ENCODE results near the gene THRA.

DNA sequence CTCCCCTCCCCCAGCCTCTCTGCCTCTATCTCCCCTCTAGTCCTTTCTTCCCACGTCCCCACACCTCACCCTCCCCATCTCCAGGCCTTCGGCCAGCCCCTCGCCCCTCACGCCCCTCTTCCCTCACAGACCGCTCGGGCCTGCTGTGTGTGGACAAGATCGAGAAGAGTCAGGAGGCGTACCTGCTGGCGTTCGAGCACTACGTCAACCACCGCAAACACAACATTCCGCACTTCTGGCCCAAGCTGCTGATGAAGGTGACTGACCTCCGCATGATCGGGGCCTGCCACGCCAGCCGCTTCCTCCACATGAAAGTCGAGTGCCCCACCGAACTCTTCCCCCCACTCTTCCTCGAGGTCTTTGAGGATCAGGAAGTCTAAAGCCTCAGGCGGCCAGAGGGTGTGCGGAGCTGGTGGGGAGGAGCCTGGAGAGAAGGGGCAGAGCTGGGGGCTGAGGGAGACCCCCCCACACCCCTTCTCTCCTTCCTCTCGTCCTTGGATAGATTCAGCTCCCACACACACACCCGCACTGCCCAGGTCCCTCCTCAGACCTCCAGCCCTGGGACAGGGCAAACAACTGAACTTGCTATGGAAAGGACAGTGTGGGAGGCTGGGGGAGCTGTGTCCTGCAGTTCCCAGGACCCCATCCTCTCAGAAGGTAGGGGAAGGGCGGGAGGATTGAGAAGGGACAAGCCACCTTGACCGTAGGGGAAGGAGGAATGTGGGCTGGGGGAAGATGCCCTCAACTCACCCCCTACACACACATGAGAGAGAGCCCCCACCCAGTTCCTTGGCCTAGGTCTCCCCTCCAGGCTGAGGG, 26.5 kb downstream of the THRA start:
- TF ChIP-seq, protein P1, sequence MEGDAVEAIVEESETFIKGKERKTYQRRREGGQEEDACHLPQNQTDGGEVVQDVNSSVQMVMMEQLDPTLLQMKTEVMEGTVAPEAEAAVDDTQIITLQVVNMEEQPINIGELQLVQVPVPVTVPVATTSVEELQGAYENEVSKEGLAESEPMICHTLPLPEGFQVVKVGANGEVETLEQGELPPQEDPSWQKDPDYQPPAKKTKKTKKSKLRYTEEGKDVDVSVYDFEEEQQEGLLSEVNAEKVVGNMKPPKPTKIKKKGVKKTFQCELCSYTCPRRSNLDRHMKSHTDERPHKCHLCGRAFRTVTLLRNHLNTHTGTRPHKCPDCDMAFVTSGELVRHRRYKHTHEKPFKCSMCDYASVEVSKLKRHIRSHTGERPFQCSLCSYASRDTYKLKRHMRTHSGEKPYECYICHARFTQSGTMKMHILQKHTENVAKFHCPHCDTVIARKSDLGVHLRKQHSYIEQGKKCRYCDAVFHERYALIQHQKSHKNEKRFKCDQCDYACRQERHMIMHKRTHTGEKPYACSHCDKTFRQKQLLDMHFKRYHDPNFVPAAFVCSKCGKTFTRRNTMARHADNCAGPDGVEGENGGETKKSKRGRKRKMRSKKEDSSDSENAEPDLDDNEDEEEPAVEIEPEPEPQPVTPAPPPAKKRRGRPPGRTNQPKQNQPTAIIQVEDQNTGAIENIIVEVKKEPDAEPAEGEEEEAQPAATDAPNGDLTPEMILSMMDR (optimal IDR thresholded peaks at IDR 0.05 in 1 of 3, IDR thresholded peaks at IDR 0.05 in 1 of 3, conservative IDR thresholded peaks at IDR 0.05 in 1 of 3; ENCODE audit: extremely low read depth in 1 of 3, insufficient read depth in 2 of 3, low read length in 3 of 3), result no peak
- TF ChIP-seq EZH2 (IDR thresholded peaks at IDR 0.05; ENCODE audit: low read length), result no peak
